ENCODE data around the gene SYT10. TPM values are rescaled to one million over a fixed set of nuclear protein-coding genes. Genes with fewer than 3 reads are reported as not detected.
"Not testable (repeated sequence)": the region's sequence is repeated elsewhere in the genome, so short reads cannot be mapped to it uniquely, and the experiment has no call there.

SYT10 gene
- total and polyA plus RNA-seq, 11 donors, result not detected

- TF ChIP-seq CTCF (IDR thresholded peaks at IDR 0.05) (no peak), POLR2A (IDR thresholded peaks at IDR 0.05) (no peak)
- WGBS, 4 donors, result 66 to 80% (median 70%) methylated on average over 2 of the region's 2 CpGs
- no peak for ATAC-seq
These were observed 69.3 kb downstream of the SYT10 start for GRCh38 chr12:33370318-33370717.

GRCh38 chr12:33357181-33357580 is 82.4 kb downstream of the SYT10 start:
- no peaks in the 10 kb centered on the region for H3K4me1 ChIP-seq
- H3K9me3 ChIP-seq, result no peaks in the 10 kb centered on the region
- TF ChIP-seq POLR2A (IDR thresholded peaks at IDR 0.05) (no peak), CTCF (IDR thresholded peaks at IDR 0.05) (no peak)
- no peak for ATAC-seq
- 75 to 91% (median 82%) methylated on average over 2 of the region's 2 CpGs for WGBS, 4 donors
- no peak overlapping the region for H3K4me3 ChIP-seq
- no peak overlapping the region for H3K27ac ChIP-seq
- H3K36me3 ChIP-seq, result no peaks in the 10 kb centered on the region
- H3K27me3 ChIP-seq, result no peaks in the 10 kb centered on the region
- DNase-seq, result no peak
- intact Hi-C loops (cut with DNase I), result no loop called here

More at GRCh38 chr12:33370318-33370717, 69.3 kb downstream of the SYT10 start:
- H3K27me3 ChIP-seq, result no peaks in the 10 kb centered on the region
- no peaks in the 10 kb centered on the region for H3K4me1 ChIP-seq
- intact Hi-C loops (cut with DNase I), result no loop called here
- H3K9me3 ChIP-seq, result no peaks in the 10 kb centered on the region
- DNase-seq, result no peak
- H3K4me3 ChIP-seq, result no peak overlapping the region
- H3K36me3 ChIP-seq, result no peaks in the 10 kb centered on the region
- no peak overlapping the region for H3K27ac ChIP-seq

- no peaks in the 10 kb centered on the region for H3K4me1 ChIP-seq
- H3K36me3 ChIP-seq, result no peaks in the 10 kb centered on the region
- H3K27me3 ChIP-seq, result no peaks in the 10 kb centered on the region
- H3K27ac ChIP-seq, result no peak overlapping the region
- no peak overlapping the region for H3K4me3 ChIP-seq
- TF ChIP-seq POLR2A (IDR thresholded peaks at IDR 0.05) (no peak), CTCF (IDR thresholded peaks at IDR 0.05) (no peak)
- H3K9me3 ChIP-seq, result no peaks in the 10 kb centered on the region
- DNase-seq (no peak), ATAC-seq (no peak)
- intact Hi-C loops (cut with DNase I), result no loop called here
These were observed 89.8 kb downstream of the SYT10 start for GRCh38 chr12:33349791-33350190.

- WGBS, 4 donors, result 84 to 88% (median 86%) methylated on average over 15 of the region's 15 CpGs
- H3K9me3 ChIP-seq; H3K27ac ChIP-seq; H3K4me1 ChIP-seq; H3K27me3 ChIP-seq; H3K4me3 ChIP-seq; H3K36me3 ChIP-seq; intact Hi-C loops (cut with DNase I); DNase-seq; ATAC-seq: not testable (repeated sequence)
These were observed 107.6 kb downstream of the SYT10 start for GRCh38 chr12:33331961-33332398.

- Histone ChIP-seq H3K27ac (no peak overlapping the region), H3K27me3 (no peaks in the 10 kb centered on the region), H3K4me1 (no peaks in the 10 kb centered on the region), H3K9me3 (no peaks in the 10 kb centered on the region), H3K4me3 (no peak overlapping the region), H3K36me3 (no peaks in the 10 kb centered on the region)
- TF ChIP-seq POLR2A (IDR thresholded peaks at IDR 0.05) (no peak), CTCF (IDR thresholded peaks at IDR 0.05) (no peak)
- WGBS, 4 donors, result 37 to 57% (median 49%) methylated on average over 2 of the region's 2 CpGs
- intact Hi-C loops (cut with DNase I), result no loop called here
- ATAC-seq (no peak), DNase-seq (no peak)
These were observed 108.7 kb downstream of the SYT10 start for GRCh38 chr12:33330940-33331339.

Measured in heart left ventricle (tissue), 16 donors.